Gastroesophageal sphincter (tissue), 4 donors: ENCODE results near the gene TMEM235. TPM values are rescaled to one million over a fixed set of nuclear protein-coding genes. Genes with fewer than 3 reads are reported as not detected.

Source experiments
- ATAC-seq: fragments of 150-250 bp; one replicate; pipeline ENCODE4 v1.9.1; 2016; ENCODE audit warnings: mild to moderate bottlenecking, moderate library complexity
- H3K27ac ChIP-seq, 4 donors: fragments of 200-600 bp; sonication (generic) in 3 of 4; 1 replicate in 3 of 4; 2 replicates in 1 of 4; pipeline ENCODE4 v1.5.1; 2016 to 2019
- H3K27me3 ChIP-seq: fragments of 200-600 bp; sonication (generic); one replicate; pipeline ENCODE4 v1.5.1; 2019
- H3K36me3 ChIP-seq, 2 donors: fragments of 200-600 bp; sonication (generic); one replicate each; pipeline ENCODE4 v1.5.1; 2019; ENCODE audit warnings: control low read depth in 1 of 2
- H3K4me1 ChIP-seq, 3 donors: fragments of 200-600 bp; sonication (generic); 1 replicate in 2 of 3; 2 replicates in 1 of 3; pipeline ENCODE4 v1.5.1; 2016 to 2019; ENCODE audit warnings: control low read depth in 2 of 3
- H3K4me3 ChIP-seq, 2 donors: fragments of 200-600 bp; sonication (generic); one replicate each; pipeline ENCODE4 v1.5.1; 2019; ENCODE audit warnings: mild to moderate bottlenecking in 1 of 2, moderate library complexity in 1 of 2
- H3K9me3 ChIP-seq, 3 donors: fragments of 200-600 bp; sonication (generic); one replicate each; pipeline ENCODE4 v1.5.1; 2017 to 2019; ENCODE audit warnings: control low read depth in 2 of 3
- CTCF ChIP-seq, 4 experiments: fragments of 200-600 bp in 2 of 4; fragments of 450-650 bp in 2 of 4; sonication (generic) in 1 of 4; IDR thresholded peaks; one replicate each; pipeline ENCODE4 v1.5.1; 2017 to 2019; ENCODE audit warnings: antibody characterized with exemption in 4 of 4, mild to moderate bottlenecking in 2 of 4, moderate library complexity in 2 of 4
- EP300 ChIP-seq: sonication (generic); formaldehyde crosslinking; IDR thresholded peaks from one replicate; pipeline ENCODE4 v1.6.1; 2017; ENCODE audit warnings: antibody characterized with exemption, mild to moderate bottlenecking
- POLR2A ChIP-seq, 2 donors: fragments of 450-650 bp; IDR thresholded peaks; one replicate each; pipeline ENCODE4 v1.6.1; 2017; ENCODE audit warnings: antibody characterized with exemption in 2 of 2, mild to moderate bottlenecking in 2 of 2, moderate library complexity in 1 of 2
- POLR2AphosphoS5 ChIP-seq: sonication (generic); formaldehyde crosslinking; IDR thresholded peaks from one replicate; pipeline ENCODE4 v1.6.1; 2017; ENCODE audit warnings: antibody characterized with exemption
- WGBS, 2 donors: methylation state at CpG; one replicate each; pipeline ENCODE4 v1.1.5; 2018; ENCODE audit warnings: low coverage in 1 of 2; 5-methylcytosine and 5-hydroxymethylcytosine counted together
- total RNA-seq, 4 donors: library from RNA; depleted of rRNA; stranded (reverse); fragments of >200 nt; gene quantifications; one replicate each; pipeline ENCODE4 v1.1.0, GENCODE V29; 2016

TMEM235 gene
- total RNA-seq, 4 donors from 2014 or later, result not detected

GRCh38 chr17:78272181-78272913 lies 40.9 kb downstream of the TMEM235 start:
- Histone ChIP-seq H3K4me3 (no peak overlapping the region), H3K27me3 (peaks cover 46% of the 10 kb centered on the region), H3K4me1 (no peaks in the 10 kb centered on the region), H3K36me3 (no peaks in the 10 kb centered on the region), H3K9me3 (no peaks in the 10 kb centered on the region), H3K27ac (no peak overlapping the region)
- TF ChIP-seq EP300 (no peak), POLR2AphosphoS5 (no peak), CTCF (IDR thresholded peaks at IDR 0.05) (no peak), POLR2A (IDR thresholded peaks at IDR 0.05) (no peak)
- ATAC-seq, result peak; percentile 75
- WGBS, 2 donors, result 54 to 66% methylated on average over 8 to 12 of the region's 17 CpGs

DNA sequence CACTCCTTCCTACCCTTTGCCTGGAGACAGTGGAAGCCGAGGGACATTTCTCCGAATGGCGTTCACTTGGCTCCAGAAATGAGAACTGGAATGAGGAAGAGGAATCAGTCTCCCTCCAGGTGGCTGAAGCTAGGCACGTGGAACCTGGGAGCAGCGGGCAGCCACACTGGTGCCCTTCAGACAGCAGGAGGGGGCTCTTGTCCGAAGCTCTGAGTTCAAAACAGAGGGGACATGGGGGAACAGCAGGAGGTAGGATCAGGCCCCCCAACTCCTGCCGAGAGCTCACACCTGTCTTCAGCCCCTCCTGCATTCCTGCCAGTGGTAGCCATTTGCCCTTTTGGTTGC lies 41.5 kb downstream of the TMEM235 start:
- no peaks in the 10 kb centered on the region for H3K36me3 ChIP-seq
- H3K27me3 ChIP-seq, result peaks cover 46% of the 10 kb centered on the region
- H3K27ac ChIP-seq, result no peak overlapping the region
- WGBS, 2 donors, result 71% methylated on average over 4 of the region's 7 CpGs; no CpG with 5 or more reads in 1 of the 2 donors
- TF ChIP-seq CTCF (IDR thresholded peaks at IDR 0.05) (no peak), POLR2A (IDR thresholded peaks at IDR 0.05) (no peak), POLR2AphosphoS5 (no peak), EP300 (no peak)
- no peak overlapping the region for H3K4me3 ChIP-seq
- no peaks in the 10 kb centered on the region for H3K9me3 ChIP-seq
- no peak for ATAC-seq
- H3K4me1 ChIP-seq, result no peaks in the 10 kb centered on the region

DNA sequence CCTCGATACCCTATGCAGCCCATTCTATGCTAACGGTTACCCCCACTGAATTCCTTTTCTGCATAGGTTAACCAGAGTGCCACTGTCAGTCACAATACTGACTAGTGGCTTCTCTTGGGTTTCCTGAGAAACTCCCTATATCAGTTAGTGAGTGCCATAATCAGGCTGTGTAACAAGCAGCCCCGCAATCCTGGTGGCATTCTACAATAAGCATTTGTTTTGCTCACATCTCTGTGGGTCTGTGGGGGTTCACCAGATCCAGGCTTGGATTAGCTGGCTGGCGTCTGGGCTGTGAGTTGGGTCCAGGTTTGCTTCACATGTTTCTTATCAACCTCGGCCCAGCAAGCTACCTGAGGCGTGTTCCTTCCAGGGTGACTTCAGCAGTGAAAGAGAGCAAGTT lies 42.4 kb downstream of the TMEM235 start:
- WGBS, 2 donors, result 89 to 100% methylated on average over 2 to 6 of the region's 6 CpGs
- no peak for ATAC-seq
- peaks cover 46% of the 10 kb centered on the region for H3K27me3 ChIP-seq
- no peak overlapping the region for H3K4me3 ChIP-seq
- no peaks in the 10 kb centered on the region for H3K9me3 ChIP-seq
- no peak for TF ChIP-seq POLR2A (IDR thresholded peaks at IDR 0.05)
- no peak for TF ChIP-seq CTCF (IDR thresholded peaks at IDR 0.05)
- TF ChIP-seq EP300, result no peak
- TF ChIP-seq POLR2AphosphoS5, result no peak
- no peaks in the 10 kb centered on the region for H3K4me1 ChIP-seq
- H3K27ac ChIP-seq, result no peak overlapping the region
- H3K36me3 ChIP-seq, result no peaks in the 10 kb centered on the region

DNA sequence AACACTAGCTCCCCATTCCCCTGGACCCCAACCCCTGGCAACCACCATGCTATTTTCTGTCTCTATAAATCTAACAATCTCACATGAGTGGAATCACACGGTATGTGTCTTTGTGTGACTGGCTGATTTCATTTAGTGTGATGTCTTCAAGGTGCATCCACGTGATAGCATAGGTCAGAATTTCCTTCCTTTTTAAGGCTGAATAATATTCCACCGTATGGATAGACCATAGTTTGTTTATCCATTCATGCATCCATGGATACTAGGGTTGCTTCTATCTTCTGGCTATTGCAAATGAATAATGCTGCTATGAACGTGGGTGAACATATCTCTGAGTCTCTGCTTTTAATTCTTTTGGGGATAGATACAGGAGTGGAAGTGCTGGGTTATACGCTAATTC lies 43.9 kb downstream of the TMEM235 start:
- H3K9me3 ChIP-seq, result no peaks in the 10 kb centered on the region
- no peaks in the 10 kb centered on the region for H3K4me1 ChIP-seq
- no peaks in the 10 kb centered on the region for H3K36me3 ChIP-seq
- peaks cover 30% of the 10 kb centered on the region for H3K27me3 ChIP-seq
- H3K27ac ChIP-seq, result no peak overlapping the region
- no peak for ATAC-seq
- no peak overlapping the region for H3K4me3 ChIP-seq
- TF ChIP-seq POLR2A (IDR thresholded peaks at IDR 0.05) (no peak), EP300 (no peak), CTCF (IDR thresholded peaks at IDR 0.05) (no peak), POLR2AphosphoS5 (no peak)
- WGBS, 2 donors, result 92 to 93% methylated on average over 5 of the region's 5 CpGs
